Keratinocyte (primary cell): ENCODE results near the gene SCAF4. TPM values are rescaled to one million over a fixed set of nuclear protein-coding genes. Genes with fewer than 3 reads are reported as not detected.

Experiments used
- DNase-seq: peaks from one replicate; pipeline ENCODE4 v3.0.0-alpha.2; 2011; ENCODE audit warnings: low read depth, missing footprints, low spot score
- FAIRE-seq: peaks from 2 replicates; lab custom pipeline; 2011; peaks lifted over from hg19 to GRCh38; lab: Jason Lieb, UNC
- H2AFZ ChIP-seq: 2 replicates; pipeline ENCODE4 v1.6.0; 2012; ENCODE audit warnings: low read length, control low read depth, inconsistent platforms; ENCODE audit not compliant: control insufficient read depth
- H3K27ac ChIP-seq: 2 replicates; pipeline ENCODE4 v1.5.1; 2011; ENCODE audit warnings: low read length; ENCODE audit not compliant: control insufficient read depth, insufficient read depth
- H3K27me3 ChIP-seq: 3 replicates; pipeline ENCODE4 v1.6.0; 2011; ENCODE audit warnings: low read length; ENCODE audit not compliant: control insufficient read depth, insufficient read depth; ENCODE audit errors: extremely low read depth
- H3K36me3 ChIP-seq, 2 experiments: 2 replicates in 1 of 2; 3 replicates in 1 of 2; pipeline ENCODE4 v1.5.1; 2011; ENCODE audit warnings: low read length in 2 of 2, mild to moderate bottlenecking in 1 of 2; ENCODE audit not compliant: control insufficient read depth in 2 of 2, insufficient read depth in 2 of 2; ENCODE audit errors: extremely low read depth in 1 of 2
- H3K4me1 ChIP-seq: 3 replicates; pipeline ENCODE4 v1.5.1; 2011; ENCODE audit warnings: low read length; ENCODE audit not compliant: control insufficient read depth, insufficient read depth; ENCODE audit errors: extremely low read depth
- H3K4me2 ChIP-seq: 3 replicates; pipeline ENCODE4 v1.6.0; 2011; ENCODE audit warnings: low read depth, low read length; ENCODE audit not compliant: control insufficient read depth, insufficient read depth; ENCODE audit errors: extremely low read depth
- H3K4me3 ChIP-seq, 3 experiments: fragments of 200-600 bp in 1 of 3; sonication (generic) in 1 of 3; 2 replicates in 2 of 3; 3 replicates in 1 of 3; pipeline ENCODE4 v1.5.1; 2011 to 2016; ENCODE audit warnings: low read length in 3 of 3, mild to moderate bottlenecking in 3 of 3, control low read depth in 2 of 3, inconsistent platforms in 1 of 3, low read depth in 1 of 3, mixed read lengths in 1 of 3, mixed run types in 1 of 3, moderate library complexity in 1 of 3; ENCODE audit not compliant: control insufficient read depth in 2 of 3, insufficient read depth in 2 of 3; ENCODE audit errors: extremely low read depth in 1 of 3
- H3K79me2 ChIP-seq: 2 replicates; pipeline ENCODE4 v1.6.0; 2012; ENCODE audit warnings: low read length; ENCODE audit not compliant: control insufficient read depth, insufficient read depth
- H3K9ac ChIP-seq: 3 replicates; pipeline ENCODE4 v1.6.0; 2011; ENCODE audit warnings: low read length; ENCODE audit not compliant: control insufficient read depth, insufficient read depth; ENCODE audit errors: extremely low read depth
- H3K9me1 ChIP-seq: 3 replicates; pipeline ENCODE4 v1.6.0; 2011; ENCODE audit warnings: low read length; ENCODE audit not compliant: control insufficient read depth, insufficient read depth; ENCODE audit errors: extremely low read depth
- H3K9me3 ChIP-seq: 2 replicates; pipeline ENCODE4 v1.5.1; 2012; ENCODE audit warnings: low read depth, low read length; ENCODE audit not compliant: control insufficient read depth
- H4K20me1 ChIP-seq: 3 replicates; pipeline ENCODE4 v1.6.0; 2011; ENCODE audit warnings: low read length; ENCODE audit not compliant: control insufficient read depth, insufficient read depth; ENCODE audit errors: extremely low read depth
- CTCF ChIP-seq, 3 experiments: IDR thresholded peaks in 1 of 3; conservative IDR thresholded peaks in 1 of 3; optimal IDR thresholded peaks in 1 of 3; 2 replicates in 2 of 3; 3 replicates in 1 of 3; pipeline versions ENCODE3 to v1.5.1; 2011; ENCODE audit warnings: low read length in 3 of 3, mild to moderate bottlenecking in 3 of 3, moderate library complexity in 2 of 3, control low read depth in 1 of 3, inconsistent platforms in 1 of 3; ENCODE audit not compliant: insufficient read depth in 2 of 3; ENCODE audit errors: extremely low read depth in 1 of 3
- EZH2 ChIP-seq: IDR thresholded peaks from one replicate; pipeline ENCODE4 v1.6.1; 2012; ENCODE audit warnings: inconsistent platforms, mild to moderate bottlenecking, low read length, moderate library complexity
- dilution Hi-C: fragments of 300-500 bp; cut with MboI; formaldehyde crosslinking; loops from one replicate; pipeline ENCODE4 v1.7.0; 2020; ENCODE audit warnings: low sequenced_read_pairs; ENCODE audit not compliant: extremely low pct_ligation_motif_present
- polyA plus RNA-seq, 5 experiments: library from polyadenylated mRNA; depleted of rRNA in 3 of 5; stranded (reverse) in 3 of 5; stranded (forward) in 1 of 5; unstranded in 1 of 5; fragments of >200 nt; gene quantifications; 1 replicate in 1 of 5; 2 replicates in 3 of 5; 3 replicates in 1 of 5; pipeline versions ENCODE4 v1.2.1 to v1.2.3, GENCODE V29; 2011 to 2012; ENCODE audit warnings: missing spikeins in 2 of 5, low read depth in 1 of 5, low replicate concordance in 1 of 5

Gene SCAF4
- polyA plus RNA-seq, 1 donor (not counting 4 experiments of a cell fraction or from before 2014, with no cell fraction given) = 7.5 TPM

GRCh38 chr21:31647650-31648049, 84.3 kb downstream of the SCAF4 start:
- dilution Hi-C loops = no loop called here
- Histone ChIP-seq H3K27me3 (no peaks in the 10 kb centered on the region), H3K9ac (no peak overlapping the region), H3K36me3 (no peaks in the 10 kb centered on the region), H3K27ac (no peak overlapping the region), H3K79me2 (no peaks in the 10 kb centered on the region), H3K4me2 (no peak overlapping the region), H3K9me1 (no peaks in the 10 kb centered on the region), H3K4me3 (no peak overlapping the region), H3K9me3 (no peaks in the 10 kb centered on the region), H4K20me1 (no peaks in the 10 kb centered on the region), H2AFZ (no peak overlapping the region), H3K4me1 (no peaks in the 10 kb centered on the region)
- TF ChIP-seq CTCF (optimal IDR thresholded peaks at IDR 0.05 in 1 of 3, IDR thresholded peaks at IDR 0.05 in 1 of 3, conservative IDR thresholded peaks at IDR 0.05 in 1 of 3; ENCODE audit: extremely low read depth in 1 of 3, insufficient read depth in 2 of 3, low read length in 3 of 3) = no peak
- DNase-seq (no peak), FAIRE-seq (no peak)

GRCh38 chr21:31644643-31645042, 87.3 kb downstream of the SCAF4 start:
- no peak for DNase-seq
- Histone ChIP-seq H3K4me1 (no peaks in the 10 kb centered on the region), H4K20me1 (no peaks in the 10 kb centered on the region), H3K27me3 (no peaks in the 10 kb centered on the region), H3K27ac (no peak overlapping the region), H3K4me2 (no peak overlapping the region), H3K4me3 (no peak overlapping the region), H3K79me2 (no peaks in the 10 kb centered on the region), H3K9me1 (no peaks in the 10 kb centered on the region), H2AFZ (no peak overlapping the region), H3K9ac (no peak overlapping the region), H3K36me3 (no peaks in the 10 kb centered on the region), H3K9me3 (no peaks in the 10 kb centered on the region)
- dilution Hi-C loops = no loop called here
- TF ChIP-seq CTCF (optimal IDR thresholded peaks at IDR 0.05 in 1 of 3, IDR thresholded peaks at IDR 0.05 in 1 of 3, conservative IDR thresholded peaks at IDR 0.05 in 1 of 3; ENCODE audit: extremely low read depth in 1 of 3, insufficient read depth in 2 of 3, low read length in 3 of 3) = no peak
- no peak for TF ChIP-seq EZH2
- FAIRE-seq = no peak
